HCT116 (cell line): ENCODE data around the gene VWC2L. TPM values are rescaled to one million over a fixed set of nuclear protein-coding genes. Genes with fewer than 3 reads are reported as not detected.

Experiments used
- ATAC-seq: fragments of 200-7000 bp; cut with Tn5 transposase; 2 replicates; pipeline ENCODE4 v1.9.1; 2020; ENCODE audit warnings: mild to moderate bottlenecking, moderate library complexity
- BruUV-seq: library from RNA; stranded (reverse); fragments of 400-500 nt; replicated peaks from 2 replicates; lab custom pipeline; 2021; lab: Mats Ljungman, UMichigan
- CTCF ChIA-PET: fragments of 300-600 bp; sonication (Branson Sonifier 250); formaldehyde crosslinking; loops from one replicate; lab custom pipeline; 2021; ENCODE audit warnings: antibody characterized with exemption; lab: Charles Lee
- POLR2A ChIA-PET: fragments of 300-600, 350-600 bp; sonication (Branson Sonifier 250); formaldehyde crosslinking; loops from one replicate; lab custom pipeline; 2021; ENCODE audit warnings: antibody characterized with exemption; lab: Charles Lee
- RAD21 ChIA-PET, 2 experiments: fragments of 300-600 bp; sonication (Branson Sonifier 250); formaldehyde crosslinking; loops; one replicate each; lab custom pipeline; 2023; ENCODE audit warnings: low total read pairs in 2 of 2; ENCODE audit not compliant: uncharacterized antibody in 2 of 2, unreplicated experiment in 2 of 2, low non-redundant PET in 1 of 2; lab: Charles Lee
- DNase-seq: peaks from one replicate; pipeline ENCODE4 v3.0.0-alpha.2; 2010; ENCODE audit warnings: low read depth, low spot score
- H2AFZ ChIP-seq: fragments of 200-600 bp; shearing (Covaris generic), sonication (generic); 2 replicates; pipeline ENCODE4 v1.6.1; 2017; ENCODE audit warnings: low read depth, mixed run types, mixed read lengths, antibody characterized with exemption, low read length; ENCODE audit not compliant: poor library complexity, severe bottlenecking
- H3K27ac ChIP-seq: 2 replicates; pipeline ENCODE4 v1.5.1; 2012; ENCODE audit warnings: low read depth, low read length
- H3K27me3 ChIP-seq: fragments of 200-600 bp; sonication (generic); 2 replicates; pipeline ENCODE4 v1.6.1; 2016; ENCODE audit warnings: mixed run types, low read length, mixed read lengths; ENCODE audit not compliant: insufficient read depth
- H3K36me3 ChIP-seq, 2 experiments: fragments of 200-500 bp in 1 of 2; fragments of 200-600 bp in 1 of 2; sonication (Bioruptor generic) in 1 of 2; sonication (generic) in 1 of 2; 2 replicates each; pipeline versions ENCODE4 v1.5.1 to v1.6.1; 2014 to 2016; ENCODE audit warnings: low read length in 2 of 2, inconsistent platforms in 1 of 2, mixed read lengths in 1 of 2, mixed run types in 1 of 2; ENCODE audit not compliant: insufficient read depth in 2 of 2, control insufficient read depth in 1 of 2
- H3K4me1 ChIP-seq, 2 experiments: fragments of 200-600 bp in 1 of 2; sonication (generic) in 1 of 2; 2 replicates each; pipeline versions ENCODE4 v1.5.1 to v1.6.1; 2012 to 2017; ENCODE audit warnings: low read length in 2 of 2, inconsistent platforms in 1 of 2, mild to moderate bottlenecking in 1 of 2, mixed read lengths in 1 of 2, mixed run types in 1 of 2, moderate library complexity in 1 of 2; ENCODE audit not compliant: insufficient read depth in 2 of 2, control insufficient read depth in 1 of 2
- H3K4me2 ChIP-seq: fragments of 200-600 bp; sonication (generic); 2 replicates; pipeline ENCODE4 v1.6.1; 2017; ENCODE audit warnings: mixed run types, low read length, mixed read lengths
- H3K4me3 ChIP-seq, 2 experiments: fragments of 200-600 bp in 1 of 2; sonication (generic) in 1 of 2; replicated peaks in 1 of 2; 2 replicates each; pipeline ENCODE4 v1.5.1; 2011 to 2016; ENCODE audit warnings: low read length in 2 of 2, control low read depth in 1 of 2, low read depth in 1 of 2, mild to moderate bottlenecking in 1 of 2, mixed read lengths in 1 of 2, mixed run types in 1 of 2
- H3K79me2 ChIP-seq: fragments of 200-600 bp; sonication (generic); 2 replicates; pipeline ENCODE4 v1.6.1; 2017; ENCODE audit warnings: mild to moderate bottlenecking, mixed run types, low read length, moderate library complexity, mixed read lengths; ENCODE audit not compliant: insufficient read depth
- H3K9ac ChIP-seq: fragments of 200-600 bp; sonication (generic); 2 replicates; pipeline ENCODE4 v1.6.1; 2016; ENCODE audit warnings: low read length, mixed read lengths
- H3K9me2 ChIP-seq: fragments of 200-600 bp; sonication (generic), shearing (Covaris generic); 2 replicates; pipeline ENCODE4 v1.6.1; 2017; ENCODE audit warnings: mixed run types, mild to moderate bottlenecking, moderate library complexity; ENCODE audit not compliant: insufficient read depth
- H3K9me3 ChIP-seq, 2 experiments: fragments of 200-500 bp in 1 of 2; fragments of 200-600 bp in 1 of 2; sonication (Bioruptor generic) in 1 of 2; sonication (generic) in 1 of 2; 2 replicates each; pipeline ENCODE4 v1.6.1; 2014 to 2017; ENCODE audit warnings: low read length in 2 of 2, mixed read lengths in 2 of 2, inconsistent platforms in 1 of 2, low read depth in 1 of 2, mild to moderate bottlenecking in 1 of 2, mixed run types in 1 of 2, moderate library complexity in 1 of 2; ENCODE audit not compliant: control insufficient read depth in 1 of 2, insufficient read depth in 1 of 2
- H4K20me1 ChIP-seq: fragments of 200-600 bp; sonication (generic), shearing (Covaris generic); 2 replicates; pipeline ENCODE4 v1.6.1; 2017; ENCODE audit warnings: mixed run types, mild to moderate bottlenecking, moderate library complexity; ENCODE audit not compliant: insufficient read depth
- CBX3 ChIP-seq: IDR thresholded peaks from 2 replicates; pipeline ENCODE4 v1.6.1; 2012; ENCODE audit warnings: low read depth
- EGR1 ChIP-seq: IDR thresholded peaks from 2 replicates; pipeline ENCODE4 v1.6.1; 2012; ENCODE audit warnings: low read depth
- ELF1 ChIP-seq: IDR thresholded peaks from 2 replicates; pipeline ENCODE4 v1.6.1; 2012; ENCODE audit warnings: low read depth, borderline replicate concordance
- EZH2 ChIP-seq: fragments of 200-600 bp; sonication (generic); IDR thresholded peaks from 2 replicates; pipeline ENCODE4 v1.6.1; 2017; ENCODE audit warnings: antibody characterized with exemption, mixed run types
- FOSL1 ChIP-seq: IDR thresholded peaks from 2 replicates; pipeline ENCODE4 v1.6.1; 2012; ENCODE audit warnings: low read depth
- POLR2A ChIP-seq: IDR thresholded peaks from 2 replicates; pipeline ENCODE4 v1.7.0; 2011; ENCODE audit warnings: borderline replicate concordance; ENCODE audit not compliant: insufficient read depth, insufficient read length; ENCODE audit errors: extremely low read depth
- POLR2AphosphoS5 ChIP-seq: IDR thresholded peaks from 2 replicates; pipeline ENCODE4 v1.6.1; 2011; ENCODE audit warnings: mild to moderate bottlenecking, low read depth, low read length, moderate library complexity
- RAD21 ChIP-seq: IDR thresholded peaks from 2 replicates; pipeline ENCODE4 v1.6.1; 2012; ENCODE audit warnings: low read depth, mild to moderate bottlenecking
- SIN3A ChIP-seq: IDR thresholded peaks from 2 replicates; pipeline ENCODE4 v1.6.1; 2012; ENCODE audit warnings: low read depth
- SP1 ChIP-seq: IDR thresholded peaks from 2 replicates; pipeline ENCODE4 v1.6.1; 2012; ENCODE audit warnings: low read depth
- TCF7L2 ChIP-seq: IDR thresholded peaks from 2 replicates; pipeline ENCODE4 v1.7.0; 2011; ENCODE audit warnings: borderline replicate concordance, inconsistent platforms; ENCODE audit not compliant: insufficient read depth, insufficient read length; ENCODE audit errors: extremely low read depth
- YY1 ChIP-seq: IDR thresholded peaks from 2 replicates; pipeline ENCODE4 v1.6.1; 2011; ENCODE audit warnings: low read length, low read depth, moderate library complexity, mild to moderate bottlenecking; ENCODE audit not compliant: insufficient replicate concordance; ENCODE audit errors: extremely low read depth
- ZFX ChIP-seq: fragments of 450-650 bp; IDR thresholded peaks from 2 replicates; pipeline ENCODE4 v1.6.1; 2017
- ZNF274 ChIP-seq: fragments of 200-500 bp; sonication (Bioruptor generic); IDR thresholded peaks from 2 replicates; pipeline ENCODE4 v1.6.1; 2014; ENCODE audit warnings: mild to moderate bottlenecking, low read depth, low read length, inconsistent platforms
- intact Hi-C: fragments of 100-400 bp; cut with micrococcal nuclease; formaldehyde crosslinking; loops from 2 replicates; pipeline ENCODE4 v1.10.0; 2022
- total RNA-seq: library from RNA; stranded (reverse); gene quantifications from one replicate; pipeline ENCODE4 v1.2.1, GENCODE V29; 2021; ENCODE audit not compliant: unreplicated experiment
- TF ChIP-seq, protein P1 (sequence below), 3 experiments: fragments of 200-600 bp in 1 of 3; sonication (generic) in 1 of 3; IDR thresholded peaks in 2 of 3; conservative IDR thresholded peaks in 1 of 3; 2 replicates each; pipeline ENCODE4 v1.5.1; 2012 to 2017; ENCODE audit warnings: low read depth in 2 of 3, low read length in 2 of 3, antibody characterized with exemption in 1 of 3, borderline replicate concordance in 1 of 3, control low read depth in 1 of 3, mild to moderate bottlenecking in 1 of 3, mixed read lengths in 1 of 3, mixed run types in 1 of 3, moderate library complexity in 1 of 3; ENCODE audit not compliant: insufficient read depth in 1 of 3
- TF ChIP-seq, protein P2 (sequence below): IDR thresholded peaks from 2 replicates; pipeline ENCODE4 v1.6.1; 2011; ENCODE audit warnings: mild to moderate bottlenecking, low read length, moderate library complexity; ENCODE audit not compliant: insufficient replicate concordance; ENCODE audit errors: extremely low read depth
- TF ChIP-seq, protein P3 (sequence below): IDR thresholded peaks from 2 replicates; pipeline ENCODE4 v1.6.1; 2012
- TF ChIP-seq, protein P4 (sequence below): IDR thresholded peaks from 2 replicates; pipeline ENCODE4 v1.6.1; 2012

VWC2L gene
- total RNA-seq, 1 experiment from 2014 or later, result not detected

DNA sequence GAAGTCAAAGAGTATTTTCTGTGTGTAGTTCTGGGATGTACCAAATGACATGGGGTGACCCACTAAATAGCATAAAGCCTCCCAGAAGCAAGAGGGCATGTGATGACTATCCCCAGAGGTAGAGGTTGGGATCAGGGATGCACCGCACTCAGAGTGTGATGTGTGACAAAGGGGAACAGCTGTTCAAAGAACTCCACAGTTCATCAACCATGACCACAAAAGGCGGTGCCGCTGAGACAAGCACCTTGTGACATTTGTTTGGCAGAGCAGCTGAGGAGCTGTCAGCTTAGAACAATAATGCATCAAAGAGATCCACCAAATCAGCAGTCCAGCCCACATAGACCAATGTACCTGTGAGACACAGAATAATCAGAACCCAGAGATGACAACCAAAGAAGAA is 81.3 kb downstream of the VWC2L start:
- Histone ChIP-seq H3K79me2 (no peaks in the 10 kb centered on the region), H3K9ac (no peak overlapping the region), H3K27me3 (no peaks in the 10 kb centered on the region), H3K27ac (no peak overlapping the region), H3K4me1 (no peaks in the 10 kb centered on the region), H3K4me3 (no peak overlapping the region), H4K20me1 (no peaks in the 10 kb centered on the region), H3K36me3 (no peaks in the 10 kb centered on the region), H3K4me2 (no peak overlapping the region), H2AFZ (no peak overlapping the region), H3K9me3 (no peaks in the 10 kb centered on the region), H3K9me2 (0 out of 2 replicates have a peak, but pooled peaks cover 4% of the 10 kb centered on the region)
- POLR2A ChIA-PET, result no interaction called here
- TF ChIP-seq RAD21 (no peak), EGR1 (no peak)
- TF ChIP-seq, protein P1, sequence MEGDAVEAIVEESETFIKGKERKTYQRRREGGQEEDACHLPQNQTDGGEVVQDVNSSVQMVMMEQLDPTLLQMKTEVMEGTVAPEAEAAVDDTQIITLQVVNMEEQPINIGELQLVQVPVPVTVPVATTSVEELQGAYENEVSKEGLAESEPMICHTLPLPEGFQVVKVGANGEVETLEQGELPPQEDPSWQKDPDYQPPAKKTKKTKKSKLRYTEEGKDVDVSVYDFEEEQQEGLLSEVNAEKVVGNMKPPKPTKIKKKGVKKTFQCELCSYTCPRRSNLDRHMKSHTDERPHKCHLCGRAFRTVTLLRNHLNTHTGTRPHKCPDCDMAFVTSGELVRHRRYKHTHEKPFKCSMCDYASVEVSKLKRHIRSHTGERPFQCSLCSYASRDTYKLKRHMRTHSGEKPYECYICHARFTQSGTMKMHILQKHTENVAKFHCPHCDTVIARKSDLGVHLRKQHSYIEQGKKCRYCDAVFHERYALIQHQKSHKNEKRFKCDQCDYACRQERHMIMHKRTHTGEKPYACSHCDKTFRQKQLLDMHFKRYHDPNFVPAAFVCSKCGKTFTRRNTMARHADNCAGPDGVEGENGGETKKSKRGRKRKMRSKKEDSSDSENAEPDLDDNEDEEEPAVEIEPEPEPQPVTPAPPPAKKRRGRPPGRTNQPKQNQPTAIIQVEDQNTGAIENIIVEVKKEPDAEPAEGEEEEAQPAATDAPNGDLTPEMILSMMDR (IDR thresholded peaks at IDR 0.05 in 2 of 3, conservative IDR thresholded peaks at IDR 0.05 in 1 of 3; ENCODE audit: borderline replicate concordance in 1 of 3, insufficient read depth in 1 of 3, low read depth in 2 of 3, low read length in 2 of 3), result no peak
- CTCF ChIA-PET, result no interaction called here
- DNase-seq (no peak), ATAC-seq (no peak)
- BruUV-seq, result no TSS peak
- RAD21 ChIA-PET, result no interaction called here
- intact Hi-C loops, result no loop called here

DNA sequence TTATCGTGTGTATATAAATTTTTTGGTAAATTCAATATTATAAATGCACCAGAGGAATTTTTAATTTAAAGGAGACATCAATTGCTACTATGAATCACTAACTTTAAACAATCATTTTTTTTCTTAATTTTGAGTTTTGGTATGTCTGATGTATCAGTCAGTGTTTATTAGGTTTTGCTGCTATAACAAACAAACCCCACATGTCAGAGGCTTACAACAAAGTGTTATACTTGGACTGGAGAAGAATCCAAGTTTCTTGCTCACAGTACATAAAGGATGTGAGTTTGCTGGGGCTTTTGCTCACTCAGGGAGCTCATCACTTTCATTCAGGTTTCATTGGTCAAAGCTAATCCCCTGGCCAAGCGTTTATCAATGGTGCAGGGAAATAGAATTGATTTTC is 81.8 kb downstream of the VWC2L start:
- H2AFZ ChIP-seq, result no peak overlapping the region
- H3K9ac ChIP-seq, result no peak overlapping the region
- ATAC-seq (no peak), DNase-seq (no peak)
- no peak overlapping the region for H3K4me2 ChIP-seq
- H3K4me3 ChIP-seq, result no peak overlapping the region
- H3K27ac ChIP-seq, result no peak overlapping the region
- CTCF ChIA-PET, result no interaction called here
- H3K9me3 ChIP-seq, result no peaks in the 10 kb centered on the region
- intact Hi-C loops, result no loop called here
- no peaks in the 10 kb centered on the region for H3K79me2 ChIP-seq
- 0 out of 2 replicates have a peak, but pooled peaks cover 4% of the 10 kb centered on the region for H3K9me2 ChIP-seq
- BruUV-seq, result no TSS peak
- no peaks in the 10 kb centered on the region for H4K20me1 ChIP-seq
- RAD21 ChIA-PET, result no interaction called here
- H3K36me3 ChIP-seq, result no peaks in the 10 kb centered on the region
- no peaks in the 10 kb centered on the region for H3K4me1 ChIP-seq
- TF ChIP-seq, protein P2, sequence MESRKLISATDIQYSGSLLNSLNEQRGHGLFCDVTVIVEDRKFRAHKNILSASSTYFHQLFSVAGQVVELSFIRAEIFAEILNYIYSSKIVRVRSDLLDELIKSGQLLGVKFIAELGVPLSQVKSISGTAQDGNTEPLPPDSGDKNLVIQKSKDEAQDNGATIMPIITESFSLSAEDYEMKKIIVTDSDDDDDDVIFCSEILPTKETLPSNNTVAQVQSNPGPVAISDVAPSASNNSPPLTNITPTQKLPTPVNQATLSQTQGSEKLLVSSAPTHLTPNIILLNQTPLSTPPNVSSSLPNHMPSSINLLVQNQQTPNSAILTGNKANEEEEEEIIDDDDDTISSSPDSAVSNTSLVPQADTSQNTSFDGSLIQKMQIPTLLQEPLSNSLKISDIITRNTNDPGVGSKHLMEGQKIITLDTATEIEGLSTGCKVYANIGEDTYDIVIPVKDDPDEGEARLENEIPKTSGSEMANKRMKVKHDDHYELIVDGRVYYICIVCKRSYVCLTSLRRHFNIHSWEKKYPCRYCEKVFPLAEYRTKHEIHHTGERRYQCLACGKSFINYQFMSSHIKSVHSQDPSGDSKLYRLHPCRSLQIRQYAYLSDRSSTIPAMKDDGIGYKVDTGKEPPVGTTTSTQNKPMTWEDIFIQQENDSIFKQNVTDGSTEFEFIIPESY, result no peak
- TF ChIP-seq, protein P3, sequence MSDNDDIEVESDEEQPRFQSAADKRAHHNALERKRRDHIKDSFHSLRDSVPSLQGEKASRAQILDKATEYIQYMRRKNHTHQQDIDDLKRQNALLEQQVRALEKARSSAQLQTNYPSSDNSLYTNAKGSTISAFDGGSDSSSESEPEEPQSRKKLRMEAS, result no peak
- no peak for TF ChIP-seq POLR2AphosphoS5
- no peak for TF ChIP-seq ZNF274
- TF ChIP-seq POLR2A, result no peak
- no peak for TF ChIP-seq CBX3
- TF ChIP-seq EZH2, result no peak
- TF ChIP-seq ELF1, result no peak
- TF ChIP-seq, protein P4, sequence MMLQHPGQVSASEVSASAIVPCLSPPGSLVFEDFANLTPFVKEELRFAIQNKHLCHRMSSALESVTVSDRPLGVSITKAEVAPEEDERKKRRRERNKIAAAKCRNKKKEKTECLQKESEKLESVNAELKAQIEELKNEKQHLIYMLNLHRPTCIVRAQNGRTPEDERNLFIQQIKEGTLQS, result no peak
- TF ChIP-seq TCF7L2, result no peak
- no peak for TF ChIP-seq SP1
- TF ChIP-seq FOSL1, result no peak
- no peak for TF ChIP-seq SIN3A
- no peak for TF ChIP-seq YY1
- no peak for TF ChIP-seq ZFX
- H3K27me3 ChIP-seq, result no peaks in the 10 kb centered on the region
- POLR2A ChIA-PET, result no interaction called here
